Stimulated activated CD8-positive, alpha-beta memory T cell treated with anti-CD3 and anti-CD28 coated beads, Interleukin-4, amount 100 ng/mL, for 1 hour (primary cell): ENCODE results near the gene SFXN5.

Experiments used
- DNase-seq, 2 donors: peaks; one replicate each; pipeline ENCODE4 v3.0.0-alpha.2; 2020; ENCODE audit warnings: low read depth in 2 of 2, low spot score in 1 of 2

SFXN5 gene

DNA sequence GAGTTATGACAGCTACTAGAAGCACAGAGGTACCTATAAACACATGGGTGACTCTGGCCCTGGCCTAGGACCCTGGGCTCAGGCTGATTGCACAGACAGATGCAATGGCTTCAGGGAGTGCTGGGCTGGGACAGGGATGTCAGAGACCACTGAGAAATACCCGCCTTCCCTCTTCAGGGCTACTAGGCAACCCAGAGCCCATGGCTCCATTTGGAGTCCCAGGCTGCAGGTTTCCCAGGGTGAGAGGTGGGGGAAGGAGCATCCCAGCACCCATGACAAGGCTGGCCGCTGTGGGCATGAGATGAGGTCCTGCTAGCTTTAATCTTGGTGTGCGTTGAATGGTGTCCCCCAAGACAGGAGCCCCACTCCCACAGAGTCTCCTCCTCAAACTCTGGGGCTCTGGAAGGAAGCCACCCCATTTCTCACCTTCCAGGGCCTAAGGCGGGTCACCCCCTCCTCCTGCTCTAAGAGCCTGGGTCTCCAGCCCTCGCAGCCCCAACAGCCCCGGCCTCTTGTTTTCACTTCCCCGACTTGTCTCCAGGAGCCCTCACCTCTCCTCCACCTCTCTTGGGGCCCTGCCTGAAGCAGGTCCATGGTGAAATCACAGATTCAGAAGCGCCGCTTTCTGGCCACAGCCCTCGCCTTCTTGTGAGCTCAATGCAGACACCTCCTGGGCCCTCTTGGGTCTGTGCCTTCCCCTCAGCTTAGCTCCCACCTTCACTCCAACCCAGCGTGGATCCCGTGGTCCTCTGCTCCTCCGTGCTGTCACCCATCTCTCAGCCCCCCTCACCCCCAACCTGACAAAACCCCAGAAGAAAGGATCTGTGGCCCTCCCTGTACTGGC, 112.7 kb downstream of the SFXN5 start:
- no peak for DNase-seq

DNA sequence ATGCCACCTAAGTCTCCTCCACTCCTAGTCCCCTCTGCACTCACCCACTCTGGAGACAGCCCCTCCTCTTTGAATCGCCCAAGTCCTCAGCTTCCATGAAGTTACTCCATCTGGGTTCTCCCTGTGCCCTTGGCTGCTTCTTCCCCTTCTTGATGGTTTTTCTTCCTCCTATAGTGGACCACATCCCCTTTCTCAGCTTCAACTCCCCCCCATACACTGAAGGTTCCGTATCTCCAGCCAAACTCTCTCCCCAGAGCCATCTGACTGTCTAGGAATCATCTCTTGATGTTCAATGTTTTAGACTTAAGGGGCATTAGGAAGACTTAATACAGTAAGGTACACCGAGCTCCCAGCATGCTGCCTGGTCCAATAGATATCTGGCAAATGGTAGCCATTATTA, 114.6 kb downstream of the SFXN5 start:
- no peak for DNase-seq

DNA sequence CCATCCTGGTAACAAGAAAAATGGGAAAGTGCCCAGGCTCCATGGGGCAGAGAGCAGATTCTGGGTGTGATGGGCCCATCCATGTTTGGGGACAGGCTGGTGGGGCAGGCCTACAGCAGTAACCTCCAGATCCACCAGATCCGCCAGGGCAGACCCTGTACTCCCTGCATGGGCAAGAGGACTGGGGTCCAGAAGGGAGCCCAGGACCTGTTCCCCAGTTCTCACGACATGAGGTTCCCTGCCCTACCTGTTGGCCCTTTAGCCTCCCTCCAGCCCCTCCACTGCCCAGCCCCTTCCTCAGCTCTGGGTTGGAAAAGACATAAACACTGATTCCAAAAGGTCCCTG, 115.5 kb downstream of the SFXN5 start:
- no peak for DNase-seq

DNA sequence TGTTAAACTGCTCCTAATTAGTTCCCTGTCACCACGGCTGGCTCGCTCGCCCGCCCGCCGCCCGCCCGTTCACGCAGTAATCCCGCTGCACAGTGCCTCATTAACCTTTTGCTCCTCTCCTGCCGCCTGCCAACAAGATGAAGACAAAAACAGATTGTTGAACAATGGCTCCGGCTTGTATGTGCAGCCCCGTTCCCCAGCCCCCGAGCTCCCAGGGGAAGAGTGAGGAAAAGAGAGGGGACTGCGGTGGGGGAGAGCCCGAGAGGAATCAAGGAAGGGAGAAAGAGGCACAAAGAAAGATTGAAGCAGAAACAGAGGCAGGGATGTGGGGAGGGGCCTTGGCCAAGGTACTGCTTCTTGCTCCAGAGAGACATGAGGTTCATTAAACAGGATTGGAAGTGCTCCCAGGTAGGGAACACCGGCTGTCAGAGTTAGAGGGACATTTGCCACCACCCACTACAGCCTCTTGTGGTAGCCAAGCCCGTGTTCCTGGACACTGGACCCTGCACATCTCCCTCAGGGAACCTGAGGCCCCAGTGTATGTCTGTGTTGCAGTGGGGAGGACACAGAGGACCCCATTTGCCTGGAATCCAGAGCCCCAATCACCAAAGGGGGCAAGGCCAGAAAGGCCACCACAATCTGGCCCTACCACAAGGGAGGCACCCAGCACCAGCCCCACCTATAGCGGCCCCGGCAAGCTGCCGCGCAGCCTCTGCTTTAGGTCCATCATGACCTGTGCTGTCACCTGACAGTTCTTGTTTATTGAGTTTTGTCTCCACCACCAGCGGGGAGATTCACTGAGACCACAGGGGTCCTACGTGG, 116.1 kb downstream of the SFXN5 start:
- DNase-seq = no peak

DNA sequence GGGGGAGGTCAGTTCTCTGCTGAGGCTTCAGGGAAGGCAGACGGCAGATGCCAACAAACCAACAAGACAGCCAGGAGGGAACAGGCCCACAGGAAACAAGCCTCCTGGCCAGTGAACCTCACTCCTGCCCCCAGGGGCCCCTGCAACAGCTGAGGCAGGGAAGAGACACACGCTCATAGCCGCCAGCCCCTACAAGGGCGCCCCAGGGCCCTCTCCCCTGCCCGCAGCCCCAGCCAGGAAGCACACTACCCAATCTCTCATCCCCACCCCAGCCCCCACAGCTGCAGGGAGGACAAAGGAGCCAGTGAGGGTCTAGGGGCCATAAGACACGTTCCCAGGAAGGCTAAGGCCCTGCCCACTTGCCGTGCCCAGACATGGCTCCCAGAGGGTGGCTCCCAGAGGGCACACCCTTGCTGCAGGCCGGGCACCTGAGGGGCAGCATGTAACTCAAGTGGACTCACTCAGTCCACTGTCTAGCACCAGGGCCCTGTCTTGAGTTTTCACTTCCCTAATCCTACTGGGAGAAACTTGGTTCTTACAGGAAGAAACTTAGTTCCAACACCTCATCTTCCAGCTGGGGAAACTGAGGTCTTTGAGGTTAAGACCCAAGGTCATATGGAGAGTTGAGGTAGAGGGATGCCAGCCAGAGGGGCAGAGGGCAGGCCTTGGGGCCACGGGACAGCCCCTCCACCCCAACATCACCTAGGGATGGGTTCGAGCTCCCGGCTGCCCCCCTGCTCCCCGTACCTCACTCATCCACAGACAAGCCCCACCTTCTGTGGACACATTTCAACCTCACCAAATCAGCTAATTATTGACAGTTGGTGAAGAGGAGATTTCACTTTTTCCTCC, 116.9 kb downstream of the SFXN5 start:
- DNase-seq = no peak

DNA sequence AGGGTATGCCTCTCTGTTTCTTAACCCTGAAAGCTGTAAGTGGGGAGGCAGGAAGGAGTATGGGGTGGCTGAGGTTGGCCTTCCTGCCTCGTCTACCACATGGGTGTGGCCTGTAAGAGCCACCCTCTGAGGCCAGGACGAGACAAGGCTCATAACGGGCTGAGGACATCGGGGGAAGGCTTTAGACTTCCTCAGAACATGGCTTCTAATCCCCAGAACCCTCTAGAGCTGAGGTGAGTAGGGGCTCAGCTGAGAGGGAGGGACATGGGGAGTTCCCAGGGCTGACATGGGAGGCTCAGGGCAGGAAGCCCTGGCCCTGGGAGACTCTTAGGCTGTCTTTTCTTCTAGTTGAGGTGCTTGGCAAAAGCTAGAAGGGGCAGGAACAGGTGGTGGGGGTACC, 117.5 kb downstream of the SFXN5 start:
- DNase-seq = no peak

DNA sequence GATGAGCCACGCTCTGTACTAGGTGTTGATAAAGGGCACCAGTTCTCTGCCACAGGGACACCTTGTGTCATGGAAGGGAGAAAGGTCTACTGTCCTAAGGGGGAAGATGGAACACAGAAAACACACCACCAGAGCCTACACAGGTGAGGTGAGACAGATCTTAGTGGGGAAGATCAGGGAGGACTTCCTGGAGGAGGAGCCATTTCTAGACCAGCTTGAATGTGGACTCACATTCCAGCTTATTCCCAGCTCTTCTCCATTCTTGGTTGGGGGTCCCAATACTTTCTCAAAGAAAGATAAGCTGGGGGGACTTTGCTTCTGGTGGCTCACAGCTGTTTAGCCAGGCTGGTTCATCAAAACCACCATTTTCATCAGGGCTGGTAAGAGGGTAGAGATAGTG, 118.0 kb downstream of the SFXN5 start:
- DNase-seq = no peak

DNA sequence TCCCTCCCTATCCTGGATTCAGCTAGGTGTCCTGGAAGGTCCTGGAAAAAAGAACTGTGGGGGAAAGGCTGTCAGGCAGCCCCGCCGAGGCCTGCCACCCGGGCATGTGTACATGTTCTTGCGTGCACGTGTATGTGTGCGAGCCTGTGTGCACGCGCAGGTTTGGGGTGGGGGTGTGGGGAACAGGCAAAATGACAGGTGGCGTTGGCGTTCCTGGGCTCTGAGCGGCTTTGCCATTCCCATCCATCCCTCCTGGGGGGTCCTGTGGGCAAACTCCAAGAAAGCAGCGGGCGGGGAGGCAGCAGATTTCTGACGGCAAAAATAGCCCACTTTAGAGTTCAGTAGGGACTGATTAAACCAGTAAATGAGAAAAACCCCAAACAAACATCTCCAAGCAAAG, 118.6 kb downstream of the SFXN5 start:
- no peak for DNase-seq

DNA sequence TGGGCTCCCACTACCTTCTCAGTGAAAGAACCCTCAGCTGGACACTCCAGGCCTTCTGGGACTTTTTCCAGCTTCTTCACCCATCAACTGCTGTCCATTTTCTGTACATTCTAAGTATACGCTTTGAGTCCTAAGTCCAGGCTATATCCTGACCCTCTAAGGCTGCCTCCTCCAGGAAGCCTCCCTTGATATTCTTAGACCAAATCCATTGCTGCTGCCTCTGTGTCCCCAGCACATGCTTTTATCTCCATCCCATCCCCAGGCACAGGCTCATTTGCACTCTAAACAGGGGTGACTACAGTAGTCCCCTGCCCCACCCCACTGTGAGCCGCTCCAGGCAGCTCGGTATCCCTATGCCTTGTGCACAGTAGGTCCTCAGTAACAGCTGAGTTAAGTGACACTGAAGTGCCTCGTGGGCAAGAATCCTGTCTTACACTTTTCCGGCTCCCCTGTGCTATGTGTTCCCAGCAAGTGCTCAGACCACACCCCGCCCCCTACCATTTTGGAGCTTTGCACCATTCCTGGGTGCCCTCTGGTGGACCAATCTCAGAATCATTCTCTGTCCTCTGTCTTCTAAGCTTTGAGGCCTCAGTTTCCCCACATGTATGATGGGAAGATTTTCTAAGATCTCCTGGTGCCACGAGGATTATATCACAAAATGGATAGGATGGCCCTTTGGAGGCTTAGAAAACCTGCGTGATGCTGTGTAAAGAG, 119.2 kb downstream of the SFXN5 start:
- DNase-seq = no peak

DNA sequence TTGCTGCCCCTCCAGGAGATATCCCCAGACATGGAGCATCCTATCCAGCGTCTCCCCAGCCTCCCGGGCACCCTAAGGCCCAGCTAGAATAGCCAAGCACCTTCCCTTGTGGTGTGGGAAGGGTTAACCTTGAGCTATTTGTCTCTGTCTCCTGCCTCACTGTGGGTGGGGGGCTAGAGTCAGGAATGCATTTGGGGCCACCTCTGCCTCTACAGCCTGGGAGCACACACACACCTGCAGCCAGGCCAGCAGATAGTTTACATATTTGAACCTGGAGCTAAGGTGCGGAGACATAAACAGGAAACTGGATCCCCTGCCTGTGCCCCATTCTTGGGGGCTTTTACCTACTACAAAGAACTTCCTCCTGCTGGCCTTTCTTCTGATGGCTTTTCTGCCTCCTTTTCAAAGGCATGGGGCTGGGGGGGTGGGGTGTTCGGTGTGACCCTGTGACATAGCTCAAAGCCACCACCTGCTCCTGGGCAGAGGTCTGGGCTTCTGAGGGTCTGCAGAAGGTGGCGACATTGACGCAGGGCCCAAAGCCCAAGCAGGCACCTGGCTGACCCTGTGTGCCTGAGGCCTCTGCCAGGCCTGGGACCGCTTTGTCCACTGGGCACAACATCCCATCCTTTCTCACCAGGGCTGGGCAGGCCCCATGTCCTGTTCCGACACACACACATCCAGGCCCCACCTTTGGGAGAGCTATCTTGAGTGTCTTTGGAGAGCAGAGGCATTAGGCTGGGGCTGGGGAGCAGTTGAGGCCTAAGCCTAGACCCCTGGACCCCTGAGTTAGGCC, 120.0 kb downstream of the SFXN5 start:
- no peak for DNase-seq

DNA sequence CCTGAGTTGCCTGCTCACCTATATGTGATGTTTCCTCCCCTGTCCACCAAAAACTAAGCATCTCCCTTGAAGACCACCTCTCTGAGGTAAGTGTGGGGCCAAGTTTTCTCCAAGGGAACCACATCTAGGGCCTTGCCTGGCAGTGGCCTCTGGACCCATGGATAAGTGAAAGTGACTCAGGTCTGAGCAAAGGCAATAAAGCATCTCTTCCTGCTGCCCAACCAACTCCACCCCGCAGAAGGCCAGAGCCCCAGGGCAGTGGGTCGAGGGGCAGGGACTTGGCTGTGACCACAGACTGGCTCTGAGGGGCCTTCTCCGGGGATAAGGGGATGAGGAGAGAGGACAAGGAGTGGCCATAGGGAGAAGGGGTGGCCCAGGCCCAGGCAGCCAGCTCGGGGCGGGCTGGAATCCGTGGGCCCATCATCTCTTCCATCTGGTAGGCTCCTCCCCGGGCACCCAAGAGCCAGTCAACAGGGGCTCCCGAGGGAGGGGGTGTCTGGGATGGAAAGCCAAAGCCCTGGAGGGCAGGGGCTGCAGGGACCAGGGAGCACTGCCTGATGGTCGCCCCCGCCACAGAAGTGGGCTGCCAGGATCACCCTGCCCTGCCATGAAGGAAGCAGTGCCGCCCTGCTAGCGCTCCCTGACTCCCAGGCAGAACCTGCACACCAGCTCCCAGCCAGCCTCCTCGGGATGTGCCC, 120.8 kb downstream of the SFXN5 start:
- DNase-seq = no peak

DNA sequence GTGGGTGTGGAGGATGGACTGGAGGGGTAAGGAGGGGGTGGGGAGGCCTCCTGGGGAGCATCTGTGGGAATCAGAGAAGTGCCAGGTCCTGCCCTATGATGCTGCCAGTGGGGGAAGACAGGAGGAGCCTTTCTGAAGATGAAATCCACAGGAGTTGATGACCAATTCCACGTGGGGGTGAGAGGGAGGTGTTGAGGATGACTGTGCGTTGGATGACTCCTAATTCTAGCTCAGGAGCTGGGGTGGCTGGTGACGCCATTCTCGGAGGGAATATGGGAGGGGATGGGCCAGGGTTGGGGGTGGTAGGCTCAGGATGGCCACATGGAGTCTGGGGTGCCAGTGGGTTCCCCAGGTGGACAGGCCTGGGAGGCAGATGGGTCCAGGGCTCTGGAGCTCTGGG, 121.9 kb downstream of the SFXN5 start:
- no peak for DNase-seq

DNA sequence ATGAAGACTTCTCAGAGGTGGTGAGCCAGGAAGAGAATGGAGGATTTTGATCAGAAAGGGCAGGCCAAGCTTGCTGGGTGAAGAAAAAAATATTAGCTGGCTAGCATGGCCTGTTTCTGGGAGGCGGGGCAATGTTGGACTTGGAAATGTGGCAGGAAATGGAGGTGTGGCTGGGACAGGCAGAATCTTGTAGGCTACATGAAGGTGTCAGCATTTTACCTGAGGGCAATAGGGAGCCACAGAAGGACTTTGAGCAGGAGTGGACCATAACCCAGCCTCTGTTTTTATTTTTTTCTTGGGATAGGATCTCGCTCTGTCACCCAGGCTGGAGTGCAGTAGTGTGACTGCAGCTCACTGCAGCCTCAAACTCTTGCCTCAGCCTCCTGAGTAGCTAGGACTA, 122.5 kb downstream of the SFXN5 start:
- no peak for DNase-seq

DNA sequence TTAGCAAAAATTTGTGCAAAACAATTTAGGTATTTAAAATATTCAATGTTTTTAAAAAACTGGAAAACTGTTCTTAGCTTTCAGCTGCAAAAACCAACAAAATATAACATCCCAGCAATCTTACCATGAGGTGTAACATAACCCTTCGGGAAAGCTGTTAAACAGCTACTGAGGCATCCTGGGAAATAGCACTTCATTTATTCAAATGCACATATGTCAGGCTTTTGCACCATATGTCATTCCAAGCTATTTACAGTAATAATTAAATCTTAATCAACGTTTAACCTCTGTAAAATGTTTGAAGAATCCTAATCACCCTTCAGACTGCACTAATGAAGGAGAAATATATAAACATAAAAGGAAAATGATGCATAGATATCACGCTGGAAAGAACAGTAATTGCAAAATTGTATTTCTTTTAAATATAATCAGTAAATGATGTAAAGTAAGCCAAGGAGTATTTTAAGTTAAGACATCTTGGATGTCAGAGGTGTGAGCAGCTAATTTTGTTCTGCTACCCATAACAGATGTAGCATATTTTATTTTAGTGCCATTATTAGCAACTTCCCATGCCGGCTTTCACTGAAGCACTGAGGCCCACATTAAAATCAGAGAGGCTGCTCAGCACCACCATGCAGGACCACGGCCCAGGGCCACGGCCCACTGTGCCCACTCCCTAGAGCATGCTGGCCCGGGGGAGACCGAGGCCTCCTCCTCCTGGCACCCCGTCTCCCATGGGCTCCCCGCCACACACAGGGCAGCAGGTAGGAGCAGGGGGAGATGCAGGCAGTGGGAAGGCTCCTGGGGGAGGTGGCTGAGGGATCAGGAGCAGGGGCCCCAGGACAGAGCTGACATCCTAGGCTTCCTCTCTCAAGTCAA, 123.3 kb downstream of the SFXN5 start:
- no peak for DNase-seq

DNA sequence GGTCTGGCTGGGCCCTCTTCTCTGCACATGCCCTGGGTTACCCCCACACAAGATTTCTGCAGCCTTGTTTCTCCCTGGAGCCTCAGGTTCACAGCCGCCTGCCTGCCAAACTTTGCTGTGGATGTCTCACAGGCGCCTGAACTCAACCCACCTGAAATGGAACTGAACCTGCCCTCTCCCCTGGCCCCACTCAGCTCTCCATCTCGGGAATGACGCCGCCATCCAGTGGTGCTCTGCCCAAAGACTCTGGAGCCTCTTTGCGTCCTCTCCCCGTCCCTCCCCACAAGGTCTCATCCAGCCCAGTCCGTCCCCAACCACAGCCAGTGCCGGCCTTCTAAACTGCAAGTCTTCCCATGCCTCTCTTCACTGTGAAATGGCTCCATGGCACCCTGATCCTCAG, 125.0 kb downstream of the SFXN5 start:
- no peak for DNase-seq

DNA sequence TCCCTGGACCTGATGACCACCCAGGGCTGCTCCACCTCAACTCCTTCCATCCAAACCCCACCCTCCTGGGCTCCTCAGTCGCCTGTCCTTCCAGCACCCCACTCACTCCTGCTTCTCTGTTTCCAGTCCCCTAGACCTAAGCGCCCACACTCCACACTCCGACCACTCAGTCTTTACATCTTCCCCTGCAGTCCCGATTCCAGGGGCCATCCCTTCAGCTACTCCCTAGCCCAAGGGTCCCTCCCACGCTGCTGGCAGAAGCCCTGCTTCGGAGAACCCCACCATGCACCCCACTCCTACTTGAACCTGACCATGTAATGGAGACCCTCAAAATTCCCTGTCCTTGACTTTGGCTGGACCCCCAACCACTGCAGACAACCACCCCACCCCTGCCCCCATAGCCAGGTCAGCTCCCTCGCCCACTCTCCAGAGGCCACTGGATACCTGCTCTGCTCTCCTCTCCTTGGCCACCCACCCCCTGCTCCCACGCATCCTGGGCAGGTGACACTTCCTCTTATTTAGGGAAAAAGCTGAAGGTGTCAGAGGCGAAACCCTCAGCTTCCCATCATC, 126.0 kb downstream of the SFXN5 start:
- no peak for DNase-seq

DNA sequence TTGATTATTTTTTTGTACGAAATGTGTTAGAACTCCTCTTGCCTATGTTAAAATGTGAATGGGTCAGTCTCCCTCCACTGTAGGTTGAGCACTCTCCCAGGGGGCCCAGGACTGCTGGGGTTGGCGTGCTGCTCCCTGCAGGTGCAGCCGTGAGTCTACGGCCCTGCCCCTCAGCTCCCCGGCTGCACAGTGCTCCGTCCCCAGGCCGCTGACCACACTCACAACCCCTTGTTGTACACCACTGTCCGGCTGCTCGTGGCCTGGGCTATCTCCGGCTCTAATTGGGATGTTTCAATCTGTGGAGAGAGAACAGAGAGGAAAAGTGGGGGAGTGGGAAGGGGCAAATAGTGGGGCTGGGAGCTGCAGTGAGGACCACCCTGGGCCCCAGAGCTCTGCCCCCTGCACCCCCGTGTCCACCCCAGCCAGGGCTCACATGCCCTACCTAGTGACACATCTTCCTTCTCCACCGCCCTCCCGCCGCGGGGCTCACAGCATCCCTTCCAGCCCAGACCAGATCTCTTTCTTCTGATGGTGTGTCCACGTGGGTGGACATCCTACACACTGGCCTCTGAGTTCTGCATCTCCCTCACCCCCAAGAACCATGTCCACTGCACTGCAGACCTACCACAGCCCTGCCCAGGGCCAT, 126.6 kb downstream of the SFXN5 start:
- DNase-seq = no peak
